Measurements from ENCODE around the gene SLC39A11. TPM values are rescaled to one million over a fixed set of nuclear protein-coding genes. Genes with fewer than 3 reads are reported as not detected.
A peak's percentile ranks its signal among the peaks of the same experiment; 100 is the strongest.

Gene SLC39A11
- total and polyA plus RNA-seq, 8 donors: 13.6 to 49.0 (median 17.5) TPM

DNA sequence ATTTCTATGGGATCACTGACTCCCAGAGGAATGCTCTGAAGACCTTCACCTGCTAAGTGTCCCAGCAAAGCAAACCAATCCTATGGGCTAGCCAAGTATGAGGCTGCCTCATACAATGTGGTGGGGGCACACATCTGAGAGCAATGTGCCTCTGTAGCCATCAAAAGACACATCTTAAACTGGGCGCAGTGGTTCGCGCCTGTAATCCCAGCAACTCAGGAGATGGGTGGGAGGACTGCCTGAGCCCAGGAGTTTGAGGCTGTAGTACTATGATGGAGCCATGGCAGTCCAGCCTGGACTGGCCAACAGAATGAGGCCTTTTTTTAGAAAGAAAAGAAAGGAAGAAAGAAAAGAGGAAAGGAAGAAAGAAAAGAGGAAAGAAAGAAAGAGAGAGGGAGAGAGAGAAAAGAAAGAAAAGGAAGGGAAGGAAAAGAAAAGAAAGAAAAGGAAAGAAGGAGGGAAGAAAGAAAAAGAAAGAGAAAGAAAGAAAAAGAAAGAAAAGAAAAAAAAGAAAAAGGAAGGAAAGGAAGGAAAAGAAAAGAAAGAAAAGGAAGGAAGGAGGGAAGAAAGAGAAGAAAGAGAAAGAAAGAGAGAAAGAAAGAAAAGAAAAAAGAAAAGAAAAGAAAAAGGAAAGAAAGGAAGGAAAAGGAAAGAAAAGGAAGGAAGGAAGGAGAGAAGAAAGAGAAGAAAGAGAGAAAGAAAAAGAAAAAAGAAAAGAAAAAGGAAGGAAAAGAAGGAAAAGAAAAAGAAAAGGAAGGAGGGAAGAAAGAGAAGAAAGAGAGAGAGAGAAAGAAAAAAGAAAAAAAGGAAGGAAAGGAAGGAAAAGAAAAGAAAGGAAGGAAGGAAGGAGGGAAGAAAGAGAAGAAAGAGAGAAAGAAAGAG, 430.3 kb downstream of the SLC39A11 start:
- ATAC-seq (no peak), DNase-seq (no peak)
- Histone ChIP-seq H3K4me3 (no peak overlapping the region), H3K9me3 (no peaks in the 10 kb centered on the region), H3K4me1 (no peaks in the 10 kb centered on the region), H3K27me3 (no peaks in the 10 kb centered on the region), H3K27ac (no peak overlapping the region), H3K36me3 (no peaks in the 10 kb centered on the region)
- TF ChIP-seq, protein P1, sequence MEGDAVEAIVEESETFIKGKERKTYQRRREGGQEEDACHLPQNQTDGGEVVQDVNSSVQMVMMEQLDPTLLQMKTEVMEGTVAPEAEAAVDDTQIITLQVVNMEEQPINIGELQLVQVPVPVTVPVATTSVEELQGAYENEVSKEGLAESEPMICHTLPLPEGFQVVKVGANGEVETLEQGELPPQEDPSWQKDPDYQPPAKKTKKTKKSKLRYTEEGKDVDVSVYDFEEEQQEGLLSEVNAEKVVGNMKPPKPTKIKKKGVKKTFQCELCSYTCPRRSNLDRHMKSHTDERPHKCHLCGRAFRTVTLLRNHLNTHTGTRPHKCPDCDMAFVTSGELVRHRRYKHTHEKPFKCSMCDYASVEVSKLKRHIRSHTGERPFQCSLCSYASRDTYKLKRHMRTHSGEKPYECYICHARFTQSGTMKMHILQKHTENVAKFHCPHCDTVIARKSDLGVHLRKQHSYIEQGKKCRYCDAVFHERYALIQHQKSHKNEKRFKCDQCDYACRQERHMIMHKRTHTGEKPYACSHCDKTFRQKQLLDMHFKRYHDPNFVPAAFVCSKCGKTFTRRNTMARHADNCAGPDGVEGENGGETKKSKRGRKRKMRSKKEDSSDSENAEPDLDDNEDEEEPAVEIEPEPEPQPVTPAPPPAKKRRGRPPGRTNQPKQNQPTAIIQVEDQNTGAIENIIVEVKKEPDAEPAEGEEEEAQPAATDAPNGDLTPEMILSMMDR (IDR thresholded peaks at IDR 0.05): no peak
- intact Hi-C loops (cut with DNase I): no loop called here

DNA sequence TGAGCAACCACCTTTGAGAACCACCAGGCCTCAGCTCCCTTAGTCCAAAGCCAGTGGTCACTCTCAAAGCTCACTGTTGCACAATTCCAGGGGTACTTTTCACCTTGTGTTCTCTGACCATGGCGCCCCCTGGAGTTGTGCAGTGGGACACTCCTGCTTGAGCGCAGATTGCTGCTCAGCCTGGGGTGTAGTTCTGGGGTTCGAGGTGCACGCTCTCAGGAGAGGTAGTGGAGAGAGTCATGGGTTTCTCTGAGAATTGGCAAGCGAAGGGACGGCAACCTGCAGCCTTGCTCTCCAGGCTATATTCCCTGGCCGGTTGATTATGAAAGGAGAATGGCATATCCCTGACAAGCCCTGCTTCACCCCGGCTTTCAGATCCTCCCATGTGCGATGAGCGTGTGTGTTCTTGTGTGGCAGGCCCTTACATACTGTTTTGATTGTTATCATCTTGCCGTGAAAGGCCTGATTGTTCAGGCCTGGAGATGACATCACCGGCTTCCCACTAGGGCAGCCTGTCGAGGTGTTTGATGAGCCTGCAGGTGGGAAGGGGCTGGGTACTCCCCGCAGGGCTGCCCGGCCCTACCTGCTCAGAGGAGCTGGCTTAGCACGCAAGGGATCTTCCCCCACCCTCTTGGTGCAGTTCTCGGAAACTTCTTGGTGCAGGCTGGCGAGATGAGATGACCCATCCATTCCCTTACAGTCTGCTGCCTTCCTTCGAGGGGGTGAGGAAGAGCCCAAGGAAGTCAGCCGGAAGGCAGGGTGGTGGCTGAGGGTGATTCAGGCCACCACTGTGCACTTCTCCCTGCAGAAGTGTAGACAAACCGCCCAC, 431.2 kb downstream of the SLC39A11 start:
- no peaks in the 10 kb centered on the region for H3K36me3 ChIP-seq
- no peak overlapping the region for H3K27ac ChIP-seq
- H3K27me3 ChIP-seq: no peaks in the 10 kb centered on the region
- H3K4me1 ChIP-seq: no peaks in the 10 kb centered on the region
- no peak for ATAC-seq
- no peak overlapping the region for H3K4me3 ChIP-seq
- intact Hi-C loops (cut with DNase I): no loop called here
- peak in 1 of 4 donors; percentile 23 for DNase-seq
- TF ChIP-seq, protein P1 (IDR thresholded peaks at IDR 0.05): no peak
- no peaks in the 10 kb centered on the region for H3K9me3 ChIP-seq

DNA sequence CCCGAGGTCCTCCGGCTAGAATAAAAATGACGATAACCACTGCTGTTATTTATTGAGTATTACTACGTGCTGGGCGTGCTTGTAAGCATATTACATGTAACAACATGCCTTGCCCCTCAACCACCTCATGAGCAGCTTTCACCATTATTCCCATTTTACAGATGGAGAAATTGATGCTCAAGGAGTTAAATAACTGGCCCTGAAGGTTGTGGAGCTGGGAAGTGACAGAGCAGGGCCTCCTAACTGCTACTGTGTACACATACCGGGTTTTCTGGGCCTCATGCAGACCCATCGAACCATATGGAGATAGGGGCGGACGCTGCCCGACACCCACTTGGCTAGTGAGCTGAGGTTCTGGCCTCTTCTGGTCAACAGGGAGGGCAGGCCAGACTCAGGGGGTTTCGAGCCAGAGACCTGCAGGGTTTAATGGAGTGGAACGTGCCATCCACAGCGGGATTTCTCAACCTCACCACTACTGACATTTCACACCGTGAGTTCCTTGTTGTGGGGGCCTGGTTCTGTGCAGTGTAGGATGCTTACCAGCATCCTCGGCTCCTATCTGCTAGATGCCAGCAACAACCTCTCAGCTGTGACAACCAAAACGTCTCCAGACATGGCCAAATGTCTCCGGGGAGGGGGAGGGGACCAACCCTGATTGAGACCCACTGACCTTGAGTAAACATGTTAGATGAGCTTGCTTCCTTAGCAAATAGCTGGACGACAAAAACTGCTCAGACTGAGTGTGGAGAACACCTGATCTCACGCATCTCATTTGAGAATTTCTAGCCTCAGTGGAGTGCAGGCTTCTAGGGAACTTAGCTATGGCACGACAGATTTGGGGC, 432.0 kb downstream of the SLC39A11 start:
- ATAC-seq (no peak), DNase-seq (no peak)
- H3K27ac ChIP-seq: no peak overlapping the region
- H3K27me3 ChIP-seq: no peaks in the 10 kb centered on the region
- H3K9me3 ChIP-seq: no peaks in the 10 kb centered on the region
- no peak overlapping the region for H3K4me3 ChIP-seq
- H3K36me3 ChIP-seq: no peaks in the 10 kb centered on the region
- intact Hi-C loops (cut with DNase I): no loop called here
- TF ChIP-seq, protein P1 (IDR thresholded peaks at IDR 0.05): no peak
- no peaks in the 10 kb centered on the region for H3K4me1 ChIP-seq

DNA sequence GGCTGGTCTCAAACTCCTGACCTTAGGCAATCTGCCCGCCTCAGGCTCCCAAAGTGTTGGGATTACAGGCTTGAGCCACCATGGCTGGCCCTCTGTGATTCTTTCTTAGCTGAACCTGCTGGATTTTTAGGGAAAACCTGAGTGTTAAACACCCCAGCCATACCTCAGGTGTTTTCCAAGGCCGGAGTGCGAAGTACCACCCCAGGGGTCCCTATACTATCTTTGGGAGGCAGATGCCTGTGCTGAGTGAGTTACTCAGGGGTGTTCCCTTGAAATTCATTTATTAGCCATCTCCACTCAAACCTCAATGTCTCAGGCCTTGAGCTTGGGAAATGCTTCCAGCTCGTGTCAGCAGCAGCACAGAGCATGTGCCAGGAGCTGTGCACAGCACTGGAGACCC, 432.7 kb downstream of the SLC39A11 start:
- H3K27me3 ChIP-seq: no peaks in the 10 kb centered on the region
- H3K36me3 ChIP-seq: no peaks in the 10 kb centered on the region
- no peaks in the 10 kb centered on the region for H3K4me1 ChIP-seq
- no peak overlapping the region for H3K4me3 ChIP-seq
- DNase-seq (no peak), ATAC-seq (no peak)
- TF ChIP-seq, protein P1 (IDR thresholded peaks at IDR 0.05): no peak
- no peak overlapping the region for H3K27ac ChIP-seq
- H3K9me3 ChIP-seq: no peaks in the 10 kb centered on the region
- intact Hi-C loops (cut with DNase I): no loop called here
